ENCODE results near the gene FAS. TPM values are rescaled to one million over a fixed set of nuclear protein-coding genes. Genes with fewer than 3 reads are reported as not detected.

FAS gene
- total RNA-seq, 1 experiment from 2014 or later: 7.6 TPM

DNA sequence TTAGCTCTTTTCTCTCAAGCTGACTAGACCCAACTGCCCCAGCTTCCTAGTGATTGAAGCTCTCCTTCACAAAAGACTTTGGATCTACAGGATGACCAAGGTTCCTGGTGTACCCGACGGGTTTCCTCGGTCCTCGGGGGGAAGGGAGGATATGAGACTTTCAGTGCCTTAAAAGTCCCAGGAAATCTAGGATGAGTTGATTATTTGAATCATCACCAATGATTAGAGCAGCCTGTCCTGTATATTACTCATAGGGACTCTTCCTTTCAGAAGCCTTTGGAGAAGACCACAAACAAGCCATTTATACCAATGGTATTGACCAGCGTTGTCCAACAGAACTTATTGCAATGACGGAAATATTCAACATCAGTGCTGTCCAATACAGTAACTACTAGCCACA, 31.9 kb upstream of the FAS start:
- H3K4me3 ChIP-seq: no peak overlapping the region
- no peaks in the 10 kb centered on the region for H3F3A ChIP-seq (ENCODE audit: insufficient read depth, low read depth)
- H3K36me3 ChIP-seq (ENCODE audit: low read depth): no peaks in the 10 kb centered on the region
- H3K27me3 ChIP-seq (ENCODE audit: insufficient read depth, low read depth): no peaks in the 10 kb centered on the region
- intact Hi-C loops (cut with micrococcal nuclease; ENCODE audit: unreplicated experiment): no loop called here
- H2AFZ ChIP-seq: no peak overlapping the region
- no peaks in the 10 kb centered on the region for H4K20me1 ChIP-seq (ENCODE audit: insufficient read depth)
- ChIA-PET CTCF (no interaction called here), POLR2A (ENCODE audit: unreplicated experiment) (no interaction called here)
- H3K79me2 ChIP-seq (ENCODE audit: low read depth): no peaks in the 10 kb centered on the region
- no peak overlapping the region for H3K27ac ChIP-seq
- H3K9me2 ChIP-seq (ENCODE audit: insufficient read depth): no peaks in the 10 kb centered on the region
- BruUV-seq (replicated peaks): no TSS peak
- H3K9me3 ChIP-seq (ENCODE audit: insufficient read depth, low read depth): no peaks in the 10 kb centered on the region
- H3K4me2 ChIP-seq: no peak overlapping the region
- H3K4me1 ChIP-seq (replicated peaks; ENCODE audit: insufficient read depth): no peaks in the 10 kb centered on the region
- no peak for DNase-seq
- TF ChIP-seq, protein P1, sequence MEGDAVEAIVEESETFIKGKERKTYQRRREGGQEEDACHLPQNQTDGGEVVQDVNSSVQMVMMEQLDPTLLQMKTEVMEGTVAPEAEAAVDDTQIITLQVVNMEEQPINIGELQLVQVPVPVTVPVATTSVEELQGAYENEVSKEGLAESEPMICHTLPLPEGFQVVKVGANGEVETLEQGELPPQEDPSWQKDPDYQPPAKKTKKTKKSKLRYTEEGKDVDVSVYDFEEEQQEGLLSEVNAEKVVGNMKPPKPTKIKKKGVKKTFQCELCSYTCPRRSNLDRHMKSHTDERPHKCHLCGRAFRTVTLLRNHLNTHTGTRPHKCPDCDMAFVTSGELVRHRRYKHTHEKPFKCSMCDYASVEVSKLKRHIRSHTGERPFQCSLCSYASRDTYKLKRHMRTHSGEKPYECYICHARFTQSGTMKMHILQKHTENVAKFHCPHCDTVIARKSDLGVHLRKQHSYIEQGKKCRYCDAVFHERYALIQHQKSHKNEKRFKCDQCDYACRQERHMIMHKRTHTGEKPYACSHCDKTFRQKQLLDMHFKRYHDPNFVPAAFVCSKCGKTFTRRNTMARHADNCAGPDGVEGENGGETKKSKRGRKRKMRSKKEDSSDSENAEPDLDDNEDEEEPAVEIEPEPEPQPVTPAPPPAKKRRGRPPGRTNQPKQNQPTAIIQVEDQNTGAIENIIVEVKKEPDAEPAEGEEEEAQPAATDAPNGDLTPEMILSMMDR (conservative IDR thresholded peaks at IDR 0.05): no peak
- TF ChIP-seq EZH2 (IDR thresholded peaks at IDR 0.05; ENCODE audit: low read depth): no peak

DNA sequence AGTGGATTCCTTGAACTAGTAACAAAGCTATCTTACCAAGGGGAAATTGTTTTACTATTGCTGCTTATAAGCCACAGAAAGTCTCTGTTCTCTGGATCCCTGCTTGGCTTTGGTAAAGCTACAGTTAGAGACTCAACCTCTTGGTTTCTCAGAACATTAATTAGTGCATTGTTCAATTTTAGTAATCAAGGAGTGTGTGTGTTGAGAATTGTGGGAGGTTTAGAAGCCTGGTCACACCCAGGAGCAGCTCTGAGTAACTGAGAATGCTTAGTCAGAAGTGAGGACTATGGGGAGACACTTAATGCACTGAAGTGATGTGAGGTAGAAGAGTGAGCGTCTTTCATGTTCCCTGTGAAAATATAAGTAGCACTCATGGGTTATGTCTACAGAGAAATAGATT, 29.8 kb upstream of the FAS start:
- CTCF ChIA-PET: no interaction called here
- no peaks in the 10 kb centered on the region for H3K9me2 ChIP-seq (ENCODE audit: insufficient read depth)
- TF ChIP-seq EZH2 (IDR thresholded peaks at IDR 0.05; ENCODE audit: low read depth): no peak
- TF ChIP-seq, protein P1 (conservative IDR thresholded peaks at IDR 0.05): no peak
- DNase-seq: no peak
- BruUV-seq (replicated peaks): no TSS peak
- peaks cover 8% of the 10 kb centered on the region; the same call in 1 of the 2 replicates for H3K4me1 ChIP-seq (replicated peaks; ENCODE audit: insufficient read depth)
- H3K4me3 ChIP-seq: no peak overlapping the region
- H2AFZ ChIP-seq: no peak overlapping the region
- intact Hi-C loops (cut with micrococcal nuclease; ENCODE audit: unreplicated experiment): no loop called here
- no peaks in the 10 kb centered on the region for H3K27me3 ChIP-seq (ENCODE audit: insufficient read depth, low read depth)
- H3K79me2 ChIP-seq (ENCODE audit: low read depth): no peaks in the 10 kb centered on the region
- no peaks in the 10 kb centered on the region for H4K20me1 ChIP-seq (ENCODE audit: insufficient read depth)
- no peak overlapping the region for H3K4me2 ChIP-seq
- H3F3A ChIP-seq (ENCODE audit: insufficient read depth, low read depth): no peaks in the 10 kb centered on the region
- no peaks in the 10 kb centered on the region for H3K36me3 ChIP-seq (ENCODE audit: low read depth)
- POLR2A ChIA-PET (ENCODE audit: unreplicated experiment): no interaction called here
- no peak overlapping the region for H3K27ac ChIP-seq
- no peaks in the 10 kb centered on the region for H3K9me3 ChIP-seq (ENCODE audit: insufficient read depth, low read depth)

DNA sequence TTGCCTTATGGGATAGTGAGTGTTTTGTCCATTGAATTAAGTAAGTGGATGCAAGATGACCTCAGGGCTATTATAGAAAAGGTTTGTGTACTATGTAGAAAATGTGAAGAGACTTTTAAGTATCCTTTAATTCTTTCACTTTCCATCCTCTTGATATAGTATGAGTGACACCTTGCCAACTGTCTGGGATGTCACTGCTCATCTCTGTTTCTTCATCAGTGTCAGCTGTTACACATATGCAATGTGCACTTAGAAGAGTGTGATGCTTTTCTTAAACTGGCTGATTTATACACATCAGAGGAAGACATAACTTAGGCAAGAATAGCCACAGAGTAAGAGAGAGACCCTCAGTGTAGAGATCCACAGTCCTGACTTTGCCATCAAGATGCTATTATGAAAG, 29.3 kb upstream of the FAS start:
- Histone ChIP-seq H3K79me2 (ENCODE audit: low read depth) (no peaks in the 10 kb centered on the region), H3K4me1 (replicated peaks; ENCODE audit: insufficient read depth) (peaks cover 8% of the 10 kb centered on the region; the same call in 1 of the 2 replicates), H3K27ac (no peak overlapping the region), H3K27me3 (ENCODE audit: insufficient read depth, low read depth) (no peaks in the 10 kb centered on the region), H3K4me2 (no peak overlapping the region), H4K20me1 (ENCODE audit: insufficient read depth) (no peaks in the 10 kb centered on the region), H3K9me2 (ENCODE audit: insufficient read depth) (no peaks in the 10 kb centered on the region), H2AFZ (no peak overlapping the region), H3K4me3 (no peak overlapping the region), H3K9me3 (ENCODE audit: insufficient read depth, low read depth) (no peaks in the 10 kb centered on the region), H3K36me3 (ENCODE audit: low read depth) (no peaks in the 10 kb centered on the region), H3F3A (ENCODE audit: insufficient read depth, low read depth) (no peaks in the 10 kb centered on the region)
- CTCF ChIA-PET: no interaction called here
- no TSS peak for BruUV-seq (replicated peaks)
- POLR2A ChIA-PET (ENCODE audit: unreplicated experiment): no interaction called here
- no peak for DNase-seq
- no peak for TF ChIP-seq EZH2 (IDR thresholded peaks at IDR 0.05; ENCODE audit: low read depth)
- TF ChIP-seq, protein P1 (conservative IDR thresholded peaks at IDR 0.05): no peak
- intact Hi-C loops (cut with micrococcal nuclease; ENCODE audit: unreplicated experiment): no loop called here
